A673 (cell line): ENCODE results near the gene TFF1. TPM values are rescaled to one million over a fixed set of nuclear protein-coding genes. Genes with fewer than 3 reads are reported as not detected.

ENCODE experiments used
- BruUV-seq: library from RNA; stranded (reverse); fragments of 400-500 nt; replicated peaks from 2 replicates; lab custom pipeline; 2021; lab: Mats Ljungman, UMichigan
- CTCF ChIA-PET: fragments of 300-600 bp; sonication (Branson Sonifier 250); formaldehyde crosslinking; loops from one replicate; lab custom pipeline; 2022; ENCODE audit warnings: antibody characterized with exemption; lab: Charles Lee
- POLR2A ChIA-PET: fragments of 300-600 bp; sonication (Branson Sonifier 250); formaldehyde crosslinking; loops from one replicate; lab custom pipeline; 2022; ENCODE audit warnings: antibody characterized with exemption; ENCODE audit not compliant: low non-redundant PET; lab: Charles Lee
- DNase-seq: peaks from one replicate; pipeline ENCODE4 v3.0.0-alpha.2; 2015; ENCODE audit warnings: low spot score
- H3K27ac ChIP-seq: fragments of 200-600 bp; sonication (generic); 2 replicates; pipeline ENCODE4 v1.5.1; 2016; ENCODE audit warnings: mixed run types, low read depth, mild to moderate bottlenecking, mixed read lengths, antibody characterized with exemption, low read length; ENCODE audit not compliant: poor library complexity, severe bottlenecking
- H3K27me3 ChIP-seq: fragments of 200-600 bp; sonication (generic); replicated peaks from 2 replicates; pipeline ENCODE4 v1.6.1; 2017; ENCODE audit warnings: mixed run types, low read depth, mild to moderate bottlenecking, mixed read lengths, antibody characterized with exemption, low read length; ENCODE audit not compliant: insufficient read depth, poor library complexity
- H3K36me3 ChIP-seq: fragments of 200-600 bp; sonication (generic); 2 replicates; pipeline ENCODE4 v1.6.1; 2016; ENCODE audit warnings: mixed run types, mild to moderate bottlenecking, mixed read lengths, antibody characterized with exemption, low read length; ENCODE audit not compliant: insufficient read depth, poor library complexity, severe bottlenecking
- H3K4me1 ChIP-seq: fragments of 200-600 bp; sonication (generic); 2 replicates; pipeline ENCODE4 v1.6.1; 2017; ENCODE audit warnings: mixed run types, mild to moderate bottlenecking, mixed read lengths, antibody characterized with exemption, low read length; ENCODE audit not compliant: insufficient read depth, poor library complexity, severe bottlenecking
- H3K4me3 ChIP-seq: fragments of 200-600 bp; sonication (generic); 2 replicates; pipeline ENCODE4 v1.5.1; 2016; ENCODE audit warnings: low read depth, mixed run types, mild to moderate bottlenecking, mixed read lengths, low read length; ENCODE audit not compliant: poor library complexity, severe bottlenecking
- H3K9me3 ChIP-seq: fragments of 200-600 bp; sonication (generic); 2 replicates; pipeline ENCODE4 v1.6.1; 2016; ENCODE audit warnings: mixed run types, low read depth, mild to moderate bottlenecking, mixed read lengths, antibody characterized with exemption, low read length; ENCODE audit not compliant: poor library complexity, severe bottlenecking
- EZH2 ChIP-seq: fragments of 200-600 bp; sonication (generic); IDR thresholded peaks from 2 replicates; pipeline ENCODE4 v1.6.1; 2017; ENCODE audit warnings: borderline replicate concordance, low read depth, mild to moderate bottlenecking, mixed read lengths, antibody characterized with exemption, low read length; ENCODE audit not compliant: poor library complexity, severe bottlenecking
- intact Hi-C: fragments of 100-400 bp; cut with micrococcal nuclease; formaldehyde crosslinking; loops from one replicate; pipeline ENCODE4 v1.10.0; 2022; ENCODE audit not compliant: unreplicated experiment
- total RNA-seq: library from RNA; stranded (reverse); gene quantifications from 2 replicates; pipeline ENCODE4 v1.2.3, GENCODE V29; 2021
- TF ChIP-seq, protein P1 (sequence below): fragments of 300-800, 200-600 bp; sonication (generic); conservative IDR thresholded peaks from 2 replicates; pipeline ENCODE4 v1.5.1; 2017; ENCODE audit warnings: low read depth, mild to moderate bottlenecking, antibody characterized with exemption, low read length, moderate library complexity, mixed read lengths

The TFF1 gene
- total RNA-seq, 1 experiment from 2014 or later, result not detected

DNA sequence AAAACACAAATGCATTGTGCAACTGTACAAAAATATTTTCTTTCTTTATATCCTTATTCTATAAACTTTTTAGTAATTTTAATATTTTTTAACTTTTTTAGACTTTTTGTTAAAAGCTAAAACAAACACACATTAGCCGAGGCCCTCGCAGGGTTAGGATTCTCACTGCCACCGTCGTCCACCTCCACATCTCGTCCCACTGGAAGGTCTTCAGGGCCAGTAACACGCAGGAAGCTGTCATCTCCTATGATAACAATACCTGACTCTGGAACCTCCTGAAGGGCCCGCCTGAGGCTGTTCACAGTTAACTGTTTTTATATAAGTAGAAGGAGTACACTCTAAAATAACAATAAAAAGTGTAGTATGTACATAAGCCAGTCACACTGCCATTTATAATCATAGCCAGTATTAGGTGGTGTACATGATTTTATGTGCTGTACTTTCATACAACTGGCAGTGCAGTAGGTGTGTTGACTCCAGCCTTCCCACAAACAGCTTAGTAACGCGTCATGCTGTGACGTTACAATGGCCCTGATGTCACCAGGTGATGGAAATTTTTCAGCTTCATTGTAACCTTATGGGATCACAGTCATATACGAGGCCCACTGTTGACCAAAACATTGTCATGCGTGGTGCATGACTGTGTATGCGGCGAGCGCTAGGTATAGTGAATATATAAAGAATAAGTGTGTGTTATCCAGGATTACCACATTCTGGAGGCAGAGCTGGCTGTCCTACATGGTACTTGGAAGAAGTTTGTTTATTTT lies 24.4 kb downstream of the TFF1 start:
- Histone ChIP-seq H3K27me3 (no peaks in the 10 kb centered on the region), H3K27ac (no peak overlapping the region), H3K4me3 (no peak overlapping the region), H3K36me3 (no peaks in the 10 kb centered on the region), H3K9me3 (no peaks in the 10 kb centered on the region), H3K4me1 (no peaks in the 10 kb centered on the region)
- ChIA-PET CTCF (no interaction called here), POLR2A (no interaction called here)
- BruUV-seq, result no TSS peak
- DNase-seq, result no peak
- TF ChIP-seq, protein P1, sequence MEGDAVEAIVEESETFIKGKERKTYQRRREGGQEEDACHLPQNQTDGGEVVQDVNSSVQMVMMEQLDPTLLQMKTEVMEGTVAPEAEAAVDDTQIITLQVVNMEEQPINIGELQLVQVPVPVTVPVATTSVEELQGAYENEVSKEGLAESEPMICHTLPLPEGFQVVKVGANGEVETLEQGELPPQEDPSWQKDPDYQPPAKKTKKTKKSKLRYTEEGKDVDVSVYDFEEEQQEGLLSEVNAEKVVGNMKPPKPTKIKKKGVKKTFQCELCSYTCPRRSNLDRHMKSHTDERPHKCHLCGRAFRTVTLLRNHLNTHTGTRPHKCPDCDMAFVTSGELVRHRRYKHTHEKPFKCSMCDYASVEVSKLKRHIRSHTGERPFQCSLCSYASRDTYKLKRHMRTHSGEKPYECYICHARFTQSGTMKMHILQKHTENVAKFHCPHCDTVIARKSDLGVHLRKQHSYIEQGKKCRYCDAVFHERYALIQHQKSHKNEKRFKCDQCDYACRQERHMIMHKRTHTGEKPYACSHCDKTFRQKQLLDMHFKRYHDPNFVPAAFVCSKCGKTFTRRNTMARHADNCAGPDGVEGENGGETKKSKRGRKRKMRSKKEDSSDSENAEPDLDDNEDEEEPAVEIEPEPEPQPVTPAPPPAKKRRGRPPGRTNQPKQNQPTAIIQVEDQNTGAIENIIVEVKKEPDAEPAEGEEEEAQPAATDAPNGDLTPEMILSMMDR, result no peak
- no peak for TF ChIP-seq EZH2
- intact Hi-C loops, result no loop called here

DNA sequence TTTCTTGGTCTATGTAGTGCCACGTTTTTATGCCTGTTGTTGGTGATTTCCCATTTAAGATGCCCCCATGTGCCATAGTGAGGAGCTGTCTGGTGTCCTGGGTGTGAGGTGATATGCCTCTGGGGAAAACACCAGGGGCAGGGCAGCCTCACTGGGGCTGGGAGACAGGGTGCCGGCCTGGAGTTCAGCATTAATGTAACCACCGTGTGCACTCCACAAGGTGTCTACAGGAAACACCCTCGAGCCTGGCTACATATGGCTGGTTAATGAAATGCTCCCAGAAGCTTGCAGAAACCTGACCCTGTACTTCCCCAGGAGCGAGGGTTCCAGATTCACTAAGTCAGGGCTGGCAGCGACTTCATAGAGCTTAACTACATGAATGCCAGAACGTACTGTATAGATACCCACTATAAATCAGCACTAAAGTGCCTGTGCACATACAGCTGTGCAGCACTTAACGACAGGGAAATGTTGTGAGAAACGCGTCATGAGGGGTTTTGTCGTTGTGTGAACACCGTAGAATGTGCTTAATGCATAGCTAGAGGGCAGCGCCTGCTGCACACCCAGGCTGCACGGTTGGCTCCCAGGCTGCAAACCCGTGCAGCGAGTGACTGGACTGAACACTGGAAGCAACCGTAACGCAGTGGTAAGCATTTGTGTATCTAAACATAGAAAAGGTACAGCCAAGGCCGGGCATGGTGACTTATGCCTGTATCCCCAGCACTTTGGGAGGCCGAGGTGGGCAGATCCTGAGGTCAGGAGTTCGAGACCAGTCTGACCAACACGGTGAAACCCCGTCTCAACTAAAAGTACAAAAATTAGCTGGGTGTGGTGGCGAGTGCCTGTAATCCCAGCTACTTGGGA lies 25.9 kb downstream of the TFF1 start:
- ChIA-PET CTCF (interaction anchor here (0.5 kb wide), 1 partner anchor 223 kb away, joined by 4 read pairs; no protein-coding TSS in a partner anchor), POLR2A (no interaction called here)
- H3K9me3 ChIP-seq, result no peaks in the 10 kb centered on the region
- DNase-seq, result no peak
- H3K4me3 ChIP-seq, result no peak overlapping the region
- BruUV-seq, result no TSS peak
- no peak overlapping the region for H3K27ac ChIP-seq
- intact Hi-C loops, result no loop called here
- H3K4me1 ChIP-seq, result no peaks in the 10 kb centered on the region
- TF ChIP-seq, protein P1, result no peak
- no peak for TF ChIP-seq EZH2
- H3K27me3 ChIP-seq, result peaks cover 13% of the 10 kb centered on the region
- no peaks in the 10 kb centered on the region for H3K36me3 ChIP-seq

DNA sequence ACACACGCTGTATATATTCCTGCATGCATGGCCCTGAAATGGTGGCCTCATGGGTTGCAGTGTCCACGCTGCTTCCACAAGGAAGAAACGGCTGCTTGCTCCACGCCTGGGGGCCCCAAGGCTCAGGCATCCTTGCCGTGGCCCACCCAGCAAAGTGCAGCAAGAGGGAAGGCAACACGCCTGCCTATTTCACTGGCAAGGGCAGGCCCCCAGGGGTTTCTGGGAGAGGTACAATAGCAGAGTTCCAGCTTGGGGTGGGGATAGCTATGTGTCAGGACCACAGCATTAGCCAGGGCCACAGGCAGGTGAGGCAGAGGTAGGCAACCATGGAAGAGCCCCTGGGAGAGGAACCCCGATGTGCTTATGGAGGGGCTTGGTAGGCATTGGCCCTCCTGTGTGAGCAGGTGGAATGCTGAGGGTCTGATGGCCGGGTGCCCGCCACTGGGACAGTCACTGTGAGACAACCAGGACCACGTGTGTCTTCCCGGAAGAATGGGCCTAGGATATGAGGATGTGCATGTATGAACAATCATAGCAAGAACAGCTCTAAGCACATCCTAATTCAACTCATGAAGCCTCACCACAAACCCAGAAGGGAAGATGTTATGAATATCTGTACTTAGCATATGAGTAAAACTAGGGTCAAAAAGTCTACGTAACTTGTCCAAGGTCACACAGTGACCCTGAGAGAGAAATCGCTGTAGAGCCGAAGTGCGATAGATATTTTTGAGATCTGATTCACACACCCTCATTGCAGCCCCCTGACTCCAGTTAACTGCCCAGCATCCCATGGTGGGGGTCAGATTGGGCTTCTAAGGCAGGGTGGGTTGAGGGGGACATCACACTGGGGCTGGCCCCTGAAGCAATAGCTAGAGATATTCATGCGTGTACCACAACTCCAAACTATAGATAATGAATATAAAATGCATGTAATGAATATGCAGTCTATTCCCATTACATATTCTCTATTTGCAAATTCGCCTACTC lies 27.3 kb downstream of the TFF1 start:
- Histone ChIP-seq H3K36me3 (no peaks in the 10 kb centered on the region), H3K27ac (no peak overlapping the region), H3K4me1 (no peaks in the 10 kb centered on the region), H3K27me3 (peaks cover 15% of the 10 kb centered on the region), H3K4me3 (no peak overlapping the region), H3K9me3 (no peaks in the 10 kb centered on the region)
- DNase-seq, result no peak
- POLR2A ChIA-PET, result no interaction called here
- CTCF ChIA-PET, result interaction anchor here (0.6 kb wide), 1 partner anchor 160 kb away, joined by 3 read pairs; no protein-coding TSS in a partner anchor
- intact Hi-C loops, result loop anchor here (2.0 kb wide), 1 partner anchor 112 kb away; no protein-coding TSS in a partner anchor
- BruUV-seq, result no TSS peak
- TF ChIP-seq EZH2, result no peak
- TF ChIP-seq, protein P1, result no peak
